Hepatocyte (in vitro differentiated cells): ENCODE data around the gene ZFR2.

ENCODE experiments used
- EZH2 ChIP-seq: fragments of 200-600 bp; sonication (generic); IDR thresholded peaks from 2 replicates; pipeline ENCODE4 v1.6.1; 2016; ENCODE audit warnings: antibody characterized with exemption, mild to moderate bottlenecking, borderline replicate concordance
- EZH2phosphoT487 ChIP-seq: fragments of 200-600 bp; sonication (generic); IDR thresholded peaks from one replicate; pipeline ENCODE4 v1.6.1; 2018; ENCODE audit warnings: antibody characterized with exemption, mild to moderate bottlenecking, low read depth, moderate library complexity; ENCODE audit not compliant: unreplicated experiment, severe bottlenecking
- TF ChIP-seq, protein P1 (sequence below): fragments of 200-600 bp; sonication (generic); IDR thresholded peaks from 2 replicates; pipeline ENCODE4 v1.5.1; 2016; ENCODE audit warnings: antibody characterized with exemption, mild to moderate bottlenecking; ENCODE audit not compliant: poor library complexity

DNA sequence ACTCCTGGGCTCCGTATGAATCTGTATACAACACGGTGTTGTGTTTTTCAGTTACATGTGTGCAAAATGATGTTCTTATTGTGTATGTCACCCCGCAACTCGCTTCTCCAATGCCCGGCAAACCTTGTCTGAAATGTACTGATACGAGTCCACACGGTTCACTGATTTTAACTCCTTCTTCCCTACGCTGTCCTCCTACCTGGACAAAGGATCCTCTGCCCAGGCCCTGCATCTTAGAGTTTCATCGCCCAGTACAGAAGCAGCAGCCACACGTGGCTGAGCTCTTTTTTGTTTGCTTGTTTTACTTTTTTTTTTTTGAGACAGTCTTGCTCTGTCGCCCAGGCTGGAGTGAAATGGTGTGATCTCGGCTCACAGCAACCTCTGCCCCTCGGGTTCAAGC, 28.9 kb downstream of the ZFR2 start:
- TF ChIP-seq EZH2: no peak
- TF ChIP-seq, protein P1, sequence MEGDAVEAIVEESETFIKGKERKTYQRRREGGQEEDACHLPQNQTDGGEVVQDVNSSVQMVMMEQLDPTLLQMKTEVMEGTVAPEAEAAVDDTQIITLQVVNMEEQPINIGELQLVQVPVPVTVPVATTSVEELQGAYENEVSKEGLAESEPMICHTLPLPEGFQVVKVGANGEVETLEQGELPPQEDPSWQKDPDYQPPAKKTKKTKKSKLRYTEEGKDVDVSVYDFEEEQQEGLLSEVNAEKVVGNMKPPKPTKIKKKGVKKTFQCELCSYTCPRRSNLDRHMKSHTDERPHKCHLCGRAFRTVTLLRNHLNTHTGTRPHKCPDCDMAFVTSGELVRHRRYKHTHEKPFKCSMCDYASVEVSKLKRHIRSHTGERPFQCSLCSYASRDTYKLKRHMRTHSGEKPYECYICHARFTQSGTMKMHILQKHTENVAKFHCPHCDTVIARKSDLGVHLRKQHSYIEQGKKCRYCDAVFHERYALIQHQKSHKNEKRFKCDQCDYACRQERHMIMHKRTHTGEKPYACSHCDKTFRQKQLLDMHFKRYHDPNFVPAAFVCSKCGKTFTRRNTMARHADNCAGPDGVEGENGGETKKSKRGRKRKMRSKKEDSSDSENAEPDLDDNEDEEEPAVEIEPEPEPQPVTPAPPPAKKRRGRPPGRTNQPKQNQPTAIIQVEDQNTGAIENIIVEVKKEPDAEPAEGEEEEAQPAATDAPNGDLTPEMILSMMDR: no peak
- TF ChIP-seq EZH2phosphoT487: no peak
